ENCODE measurements around the gene IL1RAPL2. TPM values are rescaled to one million over a fixed set of nuclear protein-coding genes. Genes with fewer than 3 reads are reported as not detected.
A peak's percentile ranks its signal among the peaks of the same experiment; 100 is the strongest.

Gene IL1RAPL2
- polyA plus RNA-seq, 3 donors, result not detected

- no peaks in the 10 kb centered on the region for H3K36me3 Mint-ChIP-seq
- WGBS (ENCODE audit: insufficient coverage), result no CpG with 5 or more reads among the region's 7 CpGs
- H3K27me3 ChIP-seq (ENCODE audit: control insufficient read depth in 2 of 2, insufficient read depth in 2 of 2, low read length in 2 of 2), result no peaks in the 10 kb centered on the region
- H3K4me1 ChIP-seq (ENCODE audit: control insufficient read depth in 1 of 2, insufficient read depth in 2 of 2, low read length in 2 of 2), result no peaks in the 10 kb centered on the region
- no peaks in the 10 kb centered on the region for H3K36me3 ChIP-seq (replicated peaks in 1 of 2; ENCODE audit: control insufficient read depth in 1 of 2, insufficient read depth in 2 of 2, low read length in 2 of 2)
- H3K4me3 ChIP-seq (replicated peaks in 1 of 3; ENCODE audit: low read depth in 2 of 3, low read length in 3 of 3), result no peak within 1 kb of the TSS
- H3K27me3 Mint-ChIP-seq (ENCODE audit: low read depth in 3 of 3), result peaks cover 0 to 2% (median 0%) of the 10 kb centered on the region in 3 donors
- intact Hi-C loops (cut with micrococcal nuclease), result no loop called here
- no peak within 1 kb of the TSS for H2AFZ ChIP-seq (ENCODE audit: insufficient read depth, low read depth, low read length, poor library complexity, severe bottlenecking)
- H3K4me2 ChIP-seq (replicated peaks; ENCODE audit: extremely low read depth, low read length, poor library complexity, severe bottlenecking), result no peak within 1 kb of the TSS
- peak within 1 kb of the TSS in 1 of 7 donors; percentile 14 for H3K27ac Mint-ChIP-seq
- H3K9me3 ChIP-seq (replicated peaks in 1 of 2; ENCODE audit: control insufficient read depth in 1 of 2, insufficient read depth in 1 of 2, low read length in 2 of 2), result peaks cover 0 to 14% of the 10 kb centered on the region in 2 donors
- H3K4me3 Mint-ChIP-seq, result no peak within 1 kb of the TSS
- H4K20me1 ChIP-seq (ENCODE audit: insufficient read depth, low read length), result no peaks in the 10 kb centered on the region
- H3K79me2 ChIP-seq (ENCODE audit: insufficient read depth, low read length), result no peaks in the 10 kb centered on the region
- TF ChIP-seq CTCF (IDR thresholded peaks at IDR 0.05), result no peak
- no peak within 1 kb of the TSS for H3K9ac ChIP-seq (ENCODE audit: insufficient read depth, low read length, poor library complexity, severe bottlenecking)
- H3K27ac ChIP-seq (ENCODE audit: low read depth in 1 of 2, low read length in 2 of 2), result no peak within 1 kb of the TSS
- H3K9me3 Mint-ChIP-seq, result peaks cover 0 to 20% (median 6%) of the 10 kb centered on the region in 7 donors
- no peaks in the 10 kb centered on the region for H3K4me1 Mint-ChIP-seq
- no peak for DNase-seq
Measured at GRCh38 chrX:105220636-105221035, 654.6 kb downstream of the IL1RAPL2 start, which contains the start of gene TEX13A. TEX13A (minus strand) TSS chrX:105220694; CDS start chrX:105220397, 297 bp downstream.

- no peak overlapping the region for H3K4me3 Mint-ChIP-seq
Measured at GRCh38 chrX:105221374-105221773, 655.4 kb downstream of the IL1RAPL2 start.

More at GRCh38 chrX:105221374-105221773, 655.4 kb downstream of the IL1RAPL2 start:
- H3K36me3 ChIP-seq (replicated peaks in 1 of 2; ENCODE audit: control insufficient read depth in 1 of 2, insufficient read depth in 2 of 2, low read length in 2 of 2), result no peaks in the 10 kb centered on the region
- Mint-ChIP-seq H3K27me3 (ENCODE audit: low read depth in 3 of 3) (peaks cover 0 to 2% (median 0%) of the 10 kb centered on the region in 3 donors), H3K4me1 (no peaks in the 10 kb centered on the region), H3K9me3 (peaks cover 0 to 20% (median 4%) of the 10 kb centered on the region in 7 donors), H3K36me3 (no peaks in the 10 kb centered on the region), H3K27ac (no peak overlapping the region)
- H3K4me1 ChIP-seq (ENCODE audit: control insufficient read depth in 1 of 2, insufficient read depth in 2 of 2, low read length in 2 of 2), result no peaks in the 10 kb centered on the region
- H3K79me2 ChIP-seq (ENCODE audit: insufficient read depth, low read length), result no peaks in the 10 kb centered on the region
- no peak overlapping the region for H2AFZ ChIP-seq (ENCODE audit: insufficient read depth, low read depth, low read length, poor library complexity, severe bottlenecking)
- no peaks in the 10 kb centered on the region for H4K20me1 ChIP-seq (ENCODE audit: insufficient read depth, low read length)
- TF ChIP-seq CTCF (IDR thresholded peaks at IDR 0.05), result no peak
- intact Hi-C loops (cut with micrococcal nuclease), result no loop called here
- H3K4me2 ChIP-seq (replicated peaks; ENCODE audit: extremely low read depth, low read length, poor library complexity, severe bottlenecking), result no peak overlapping the region
- H3K9me3 ChIP-seq (replicated peaks in 1 of 2; ENCODE audit: control insufficient read depth in 1 of 2, insufficient read depth in 1 of 2, low read length in 2 of 2), result peaks cover 0 to 14% of the 10 kb centered on the region in 2 donors
- H3K4me3 ChIP-seq (replicated peaks in 1 of 3; ENCODE audit: low read depth in 2 of 3, low read length in 3 of 3), result no peak overlapping the region
- H3K27me3 ChIP-seq (ENCODE audit: control insufficient read depth in 2 of 2, insufficient read depth in 2 of 2, low read length in 2 of 2), result no peaks in the 10 kb centered on the region
- no peak overlapping the region for H3K9ac ChIP-seq (ENCODE audit: insufficient read depth, low read length, poor library complexity, severe bottlenecking)
- no peak overlapping the region for H3K27ac ChIP-seq (ENCODE audit: low read depth in 1 of 2, low read length in 2 of 2)
- WGBS (ENCODE audit: insufficient coverage), result no CpG with 5 or more reads among the region's 3 CpGs
- no peak for DNase-seq
